NCI-H187 (cell line): ENCODE measurements around the gene SEC16B.
A peak's percentile ranks its signal among the peaks of the same experiment; 100 is the strongest.

Experiments
- DNase-seq, 2 experiments: peaks; one replicate each; lab custom pipeline; 2025; lab: John Stamatoyannopoulos, UW

SEC16B gene

GRCh38 chr1:177978530-177978929 is 8.7 kb upstream of the SEC16B start:
- DNase-seq, result no peak

- DNase-seq, result no peak
These were observed 7.3 kb upstream of the SEC16B start for GRCh38 chr1:177977141-177977540.

GRCh38 chr1:177976596-177976995 is 6.7 kb upstream of the SEC16B start:
- DNase-seq, result no peak

GRCh38 chr1:177975588-177976495 is 6.0 kb upstream of the SEC16B start:
- DNase-seq, result no peak

GRCh38 chr1:177973585-177973984 is 3.7 kb upstream of the SEC16B start:
- no peak for DNase-seq

- DNase-seq, result no peak
These were observed 749 bp downstream of the SEC16B start for GRCh38 chr1:177969109-177969508.

GRCh38 chr1:177966199-177966598 is 3.7 kb downstream of the SEC16B start:
- no peak for DNase-seq

- DNase-seq, result no peak
These were observed 4.6 kb downstream of the SEC16B start for GRCh38 chr1:177965293-177965692.

GRCh38 chr1:177964336-177964735 is 5.5 kb downstream of the SEC16B start:
- DNase-seq, result no peak

GRCh38 chr1:177960939-177961622 is 8.8 kb downstream of the SEC16B start:
- DNase-seq, result no peak

- DNase-seq, result no peak
These were observed 9.9 kb downstream of the SEC16B start for GRCh38 chr1:177959811-177960515.

- no peak for DNase-seq
These were observed 11.8 kb downstream of the SEC16B start for GRCh38 chr1:177958092-177958491.

- DNase-seq, result no peak
These were observed 15.8 kb downstream of the SEC16B start for GRCh38 chr1:177954076-177954475.

- DNase-seq, result no peak
These were observed 16.3 kb downstream of the SEC16B start for GRCh38 chr1:177953549-177953948.

- no peak for DNase-seq
These were observed 17.2 kb downstream of the SEC16B start for GRCh38 chr1:177952691-177953090.

GRCh38 chr1:177952249-177952648 is 17.6 kb downstream of the SEC16B start:
- no peak for DNase-seq

GRCh38 chr1:177950506-177950905 is 19.4 kb downstream of the SEC16B start:
- no peak for DNase-seq

- DNase-seq, result peak; percentile 63 to 75
These were observed 21.4 kb downstream of the SEC16B start for GRCh38 chr1:177948336-177948972.

- DNase-seq, result no peak
These were observed 22.2 kb downstream of the SEC16B start for GRCh38 chr1:177947623-177948022.

- DNase-seq, result peak; percentile 56 to 84
These were observed 23.8 kb downstream of the SEC16B start for GRCh38 chr1:177945943-177946650.
